Colonic mucosa (tissue), 4 donors: ENCODE results near the gene AKAP6. TPM values are rescaled to one million over a fixed set of nuclear protein-coding genes. Genes with fewer than 3 reads are reported as not detected.

Source experiments
- DNase-seq: peaks from one replicate; pipeline ENCODE4 v3.0.0-alpha.2; 2020
- H3K27ac ChIP-seq: fragments of 200-600 bp; one replicate; pipeline ENCODE4 v1.8.0; 2021
- H3K27me3 ChIP-seq: fragments of 200-600 bp; one replicate; pipeline ENCODE4 v1.8.0; 2021
- H3K36me3 ChIP-seq: fragments of 200-600 bp; one replicate; pipeline ENCODE4 v1.8.0; 2021
- H3K4me1 ChIP-seq: fragments of 200-600 bp; one replicate; pipeline ENCODE4 v1.8.0; 2021; ENCODE audit warnings: mild to moderate bottlenecking
- H3K4me3 ChIP-seq: fragments of 200-600 bp; one replicate; pipeline ENCODE4 v1.8.0; 2021
- H3K9ac ChIP-seq, 2 donors: one replicate each; pipeline ENCODE4 v1.7.0; 2013; ENCODE audit warnings: control low read depth in 2 of 2, low read depth in 2 of 2, low read length in 2 of 2
- H3K9me3 ChIP-seq: fragments of 200-600 bp; one replicate; pipeline ENCODE4 v1.8.0; 2021
- CTCF ChIP-seq: fragments of 200-600 bp; IDR thresholded peaks from one replicate; pipeline ENCODE4 v1.8.0; 2022; ENCODE audit warnings: antibody characterized with exemption, mild to moderate bottlenecking
- intact Hi-C: fragments of 100-400 bp; cut with DNase I; formaldehyde crosslinking; loops from one replicate; pipeline ENCODE4 v1.14.1; 2022
- total RNA-seq, 2 donors: library from RNA; stranded (reverse); fragmentation: NEBNext Ultra II Directional in 1 of 2; extraction: Animal tissue kit (Norgen Biotek cat#: 25700) in 1 of 2; gene quantifications; one replicate each; pipeline ENCODE4 v1.2.1, GENCODE V29; 2021
- donor health status: healthy.
- donor health status: DM: no; HTN: no; CAD: no.
- donor health status: DM: no; HTN: no; CAD: no.

The AKAP6 gene
- total RNA-seq, 2 donors from 2014 or later: 1.3 to 10.3 TPM

GRCh38 chr14:32332415-32333316 is 3.6 kb downstream of the AKAP6 start:
- no peaks in the 10 kb centered on the region for H3K27me3 ChIP-seq
- H3K9me3 ChIP-seq: no peaks in the 10 kb centered on the region
- no peak overlapping the region for H3K4me3 ChIP-seq
- DNase-seq: no peak
- TF ChIP-seq CTCF: no peak
- no peaks in the 10 kb centered on the region for H3K36me3 ChIP-seq
- H3K27ac ChIP-seq: no peak overlapping the region
- H3K9ac ChIP-seq: no peak overlapping the region
- H3K4me1 ChIP-seq: no peaks in the 10 kb centered on the region
- intact Hi-C loops: no loop called here

GRCh38 chr14:32336702-32337101 is 7.6 kb downstream of the AKAP6 start:
- no peaks in the 10 kb centered on the region for H3K27me3 ChIP-seq
- intact Hi-C loops: no loop called here
- no peaks in the 10 kb centered on the region for H3K36me3 ChIP-seq
- no peak for TF ChIP-seq CTCF
- H3K4me3 ChIP-seq: no peak overlapping the region
- no peaks in the 10 kb centered on the region for H3K9me3 ChIP-seq
- no peak overlapping the region for H3K27ac ChIP-seq
- no peak for DNase-seq
- H3K9ac ChIP-seq: no peak overlapping the region
- no peaks in the 10 kb centered on the region for H3K4me1 ChIP-seq

GRCh38 chr14:32337759-32338158 is 8.7 kb downstream of the AKAP6 start:
- Histone ChIP-seq H3K27ac (no peak overlapping the region), H3K9ac (no peak overlapping the region), H3K4me1 (no peaks in the 10 kb centered on the region), H3K27me3 (no peaks in the 10 kb centered on the region), H3K4me3 (no peak overlapping the region), H3K9me3 (no peaks in the 10 kb centered on the region), H3K36me3 (no peaks in the 10 kb centered on the region)
- no peak for DNase-seq
- intact Hi-C loops: no loop called here
- TF ChIP-seq CTCF: no peak

- intact Hi-C loops: no loop called here
- no peaks in the 10 kb centered on the region for H3K4me1 ChIP-seq
- no peak overlapping the region for H3K4me3 ChIP-seq
- H3K36me3 ChIP-seq: no peaks in the 10 kb centered on the region
- H3K9me3 ChIP-seq: no peaks in the 10 kb centered on the region
- H3K9ac ChIP-seq: no peak overlapping the region
- H3K27me3 ChIP-seq: no peaks in the 10 kb centered on the region
- DNase-seq: no peak
- no peak overlapping the region for H3K27ac ChIP-seq
- no peak for TF ChIP-seq CTCF
These were observed 10.1 kb downstream of the AKAP6 start for GRCh38 chr14:32339188-32339587.

- intact Hi-C loops: no loop called here
- Histone ChIP-seq H3K9me3 (no peaks in the 10 kb centered on the region), H3K4me1 (no peaks in the 10 kb centered on the region), H3K27ac (no peak overlapping the region), H3K27me3 (no peaks in the 10 kb centered on the region), H3K9ac (no peak overlapping the region), H3K36me3 (no peaks in the 10 kb centered on the region), H3K4me3 (no peak overlapping the region)
- no peak for DNase-seq
- TF ChIP-seq CTCF: no peak
These were observed 13.1 kb downstream of the AKAP6 start for GRCh38 chr14:32341947-32342846.
